Activated CD4-positive, alpha-beta T cell treated with anti-CD3 and anti-CD28 coated beads for 4 hours (primary cell): ENCODE data around the gene GALT.
A peak's percentile ranks its signal among the peaks of the same experiment; 100 is the strongest.

Experiments
- DNase-seq, 2 donors: peaks; one replicate each; pipeline ENCODE4 v3.0.0-alpha.2; 2020

Gene GALT

GRCh38 chr9:34652602-34653000 is 6.1 kb downstream of the GALT start:
- no peak for DNase-seq

GRCh38 chr9:34653151-34654072 is 6.9 kb downstream of the GALT start:
- DNase-seq: no peak

- no peak for DNase-seq
Observed at GRCh38 chr9:34654323-34655051, 8.0 kb downstream of the GALT start.

- DNase-seq: no peak
Observed at GRCh38 chr9:34655394-34655793, 8.9 kb downstream of the GALT start.

GRCh38 chr9:34656992-34657391 is 10.5 kb downstream of the GALT start:
- DNase-seq: no peak

GRCh38 chr9:34658461-34658860 is 12.0 kb downstream of the GALT start:
- no peak for DNase-seq

GRCh38 chr9:34659592-34660253 is 13.2 kb downstream of the GALT start:
- DNase-seq: no peak

GRCh38 chr9:34662526-34663302 is 16.2 kb downstream of the GALT start, which contains the start of gene CCL27:
CCL27 (minus strand) TSS chr9:34662657; CDS start chr9:34662633, 24 bp downstream.
- no peak for DNase-seq

- DNase-seq: no peak
Observed at GRCh38 chr9:34663303-34663605, 16.8 kb downstream of the GALT start.

- DNase-seq: peak; percentile 57 to 62
Observed at GRCh38 chr9:34664281-34665066, 18.0 kb downstream of the GALT start.

GRCh38 chr9:34665067-34665380 is 18.5 kb downstream of the GALT start:
- DNase-seq: no peak

- DNase-seq: peak; percentile 89 to 93
Observed at GRCh38 chr9:34665381-34666250, 19.1 kb downstream of the GALT start.

GRCh38 chr9:34669809-34670562 is 23.5 kb downstream of the GALT start:
- DNase-seq: no peak

GRCh38 chr9:34671307-34671706 is 24.8 kb downstream of the GALT start:
- DNase-seq: no peak

- DNase-seq: no peak
Observed at GRCh38 chr9:34674440-34674839, 28.0 kb downstream of the GALT start.

GRCh38 chr9:34675048-34675714 is 28.7 kb downstream of the GALT start:
- DNase-seq: peak; percentile 50 to 51

GRCh38 chr9:34675869-34676268 is 29.4 kb downstream of the GALT start:
- DNase-seq: no peak

GRCh38 chr9:34684145-34684544 is 37.7 kb downstream of the GALT start:
- DNase-seq: peak in 1 of 2 donors; percentile 14

GRCh38 chr9:34684816-34685215 is 38.3 kb downstream of the GALT start:
- no peak for DNase-seq

- DNase-seq: no peak
Observed at GRCh38 chr9:34685591-34685990, 39.1 kb downstream of the GALT start.
